ENCODE data around the gene IQGAP2.

The IQGAP2 gene

DNA sequence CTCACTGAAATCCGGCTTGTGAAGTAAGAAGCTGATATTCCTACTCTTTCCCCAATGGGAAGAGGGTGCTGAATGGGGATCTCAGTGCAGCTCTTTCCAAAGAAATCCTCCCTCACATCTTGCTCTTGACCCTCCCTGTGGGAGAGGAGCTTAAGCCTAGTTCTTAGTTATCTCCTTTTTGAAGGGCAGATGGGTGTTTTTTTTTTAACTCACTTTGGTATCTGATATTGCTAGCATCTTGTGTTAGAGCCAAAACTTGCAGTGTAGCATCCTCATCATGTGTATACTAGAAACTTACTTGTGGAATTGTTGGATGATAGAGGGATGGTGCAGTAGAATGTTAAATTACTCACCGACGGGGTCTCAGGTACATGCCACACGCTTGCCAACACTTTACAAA lies 129.9 kb downstream of the IQGAP2 start:
- Histone ChIP-seq H3K27ac (ENCODE audit: low read length) (no peak overlapping the region), H3K9me3 (ENCODE audit: control insufficient read depth in 1 of 2, low read length in 2 of 2) (no peaks in the 10 kb centered on the region), H3K4me3 (ENCODE audit: low read depth in 1 of 2, low read length in 2 of 2) (no peak overlapping the region), H3K27me3 (ENCODE audit: low read depth, low read length) (no peaks in the 10 kb centered on the region), H3K4me1 (ENCODE audit: control insufficient read depth in 1 of 2, insufficient read depth in 2 of 2, low read length in 2 of 2) (no peaks in the 10 kb centered on the region), H3K36me3 (ENCODE audit: control insufficient read depth in 1 of 2, insufficient read depth in 2 of 2, low read length in 2 of 2) (no peaks in the 10 kb centered on the region)

DNA sequence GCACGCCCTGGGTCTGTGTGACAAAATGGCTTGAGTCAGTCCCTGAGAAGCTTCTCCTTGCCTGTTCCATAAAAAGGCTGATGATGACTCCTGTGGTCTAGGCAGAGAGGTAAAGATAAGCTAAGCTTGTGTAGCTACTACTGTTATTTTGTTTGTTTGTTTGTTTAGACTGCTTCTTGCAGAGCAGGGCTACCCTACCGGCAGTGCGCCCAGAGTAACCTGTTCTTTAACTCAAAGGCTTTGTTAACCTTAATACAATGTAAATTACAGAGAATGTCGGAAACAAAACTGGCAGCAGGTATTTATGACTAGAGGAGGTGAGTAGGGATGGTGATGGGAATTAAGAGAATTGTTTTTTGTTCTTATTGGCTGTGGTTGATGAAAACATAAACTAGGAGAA lies 132.5 kb downstream of the IQGAP2 start:
- Histone ChIP-seq H3K27ac (ENCODE audit: low read length) (no peak overlapping the region), H3K4me1 (ENCODE audit: control insufficient read depth in 1 of 2, insufficient read depth in 2 of 2, low read length in 2 of 2) (no peaks in the 10 kb centered on the region), H3K36me3 (ENCODE audit: control insufficient read depth in 1 of 2, insufficient read depth in 2 of 2, low read length in 2 of 2) (no peaks in the 10 kb centered on the region), H3K4me3 (ENCODE audit: low read depth in 1 of 2, low read length in 2 of 2) (no peak overlapping the region), H3K9me3 (ENCODE audit: control insufficient read depth in 1 of 2, low read length in 2 of 2) (no peaks in the 10 kb centered on the region), H3K27me3 (ENCODE audit: low read depth, low read length) (no peaks in the 10 kb centered on the region)

DNA sequence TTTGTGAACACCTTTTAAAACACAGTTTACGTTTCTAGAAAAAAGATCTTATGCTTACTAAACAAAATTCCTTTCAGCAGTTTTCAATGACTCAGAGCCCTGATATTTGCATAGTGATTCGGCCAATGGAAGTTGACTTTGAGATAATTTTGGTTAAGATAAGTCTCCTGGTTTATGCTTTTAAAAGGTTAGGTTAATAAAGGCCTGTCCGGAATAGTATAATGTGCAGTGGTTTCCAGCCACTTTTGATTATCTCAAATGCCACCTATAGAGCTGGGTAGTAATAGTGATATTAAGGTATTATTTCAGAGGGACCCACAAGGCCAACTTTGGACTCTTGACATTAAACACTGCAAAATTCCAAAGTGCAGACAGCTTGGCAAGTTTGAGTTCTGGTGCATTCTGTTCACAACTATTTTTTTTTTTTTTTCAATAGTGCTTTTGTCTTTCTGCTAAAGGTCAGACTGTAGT lies 134.0 kb downstream of the IQGAP2 start:
- H3K36me3 ChIP-seq (ENCODE audit: control insufficient read depth in 1 of 2, insufficient read depth in 2 of 2, low read length in 2 of 2), result no peaks in the 10 kb centered on the region
- no peak overlapping the region for H3K4me3 ChIP-seq (ENCODE audit: low read depth in 1 of 2, low read length in 2 of 2)
- H3K4me1 ChIP-seq (ENCODE audit: control insufficient read depth in 1 of 2, insufficient read depth in 2 of 2, low read length in 2 of 2), result no peaks in the 10 kb centered on the region
- H3K9me3 ChIP-seq (ENCODE audit: control insufficient read depth in 1 of 2, low read length in 2 of 2), result no peaks in the 10 kb centered on the region
- H3K27me3 ChIP-seq (ENCODE audit: low read depth, low read length), result no peaks in the 10 kb centered on the region
- no peak overlapping the region for H3K27ac ChIP-seq (ENCODE audit: low read length)

DNA sequence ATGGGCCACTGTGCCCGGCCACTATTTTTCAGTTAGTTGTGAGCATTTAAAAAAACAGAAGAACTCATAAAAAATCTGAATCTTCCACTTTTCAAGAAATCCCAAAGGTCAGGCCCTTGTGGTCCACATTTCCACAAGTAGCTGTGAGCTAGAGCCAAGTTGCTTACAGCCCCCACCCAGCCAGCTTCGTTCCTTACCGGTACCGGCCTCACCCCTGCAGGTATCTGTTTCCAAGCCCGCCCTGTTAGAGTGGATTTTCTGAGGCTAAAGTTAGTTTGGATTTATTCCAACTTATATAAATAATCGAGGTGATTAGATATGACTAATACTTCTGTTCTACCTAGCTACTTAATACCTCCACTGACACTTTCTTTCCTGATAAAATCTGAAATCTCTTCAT lies 139.2 kb downstream of the IQGAP2 start:
- H3K27ac ChIP-seq (ENCODE audit: low read length), result peak overlapping the region; percentile 45
- H3K9me3 ChIP-seq (ENCODE audit: control insufficient read depth in 1 of 2, low read length in 2 of 2), result no peaks in the 10 kb centered on the region
- H3K4me3 ChIP-seq (ENCODE audit: low read depth in 1 of 2, low read length in 2 of 2), result no peak overlapping the region
- no peaks in the 10 kb centered on the region for H3K36me3 ChIP-seq (ENCODE audit: control insufficient read depth in 1 of 2, insufficient read depth in 2 of 2, low read length in 2 of 2)
- H3K4me1 ChIP-seq (ENCODE audit: control insufficient read depth in 1 of 2, insufficient read depth in 2 of 2, low read length in 2 of 2), result peaks cover 4 to 14% of the 10 kb centered on the region in 2 donors
- H3K27me3 ChIP-seq (ENCODE audit: low read depth, low read length), result no peaks in the 10 kb centered on the region

GRCh38 chr5:76542887-76543690 lies 140.0 kb downstream of the IQGAP2 start:
- H3K9me3 ChIP-seq (ENCODE audit: control insufficient read depth in 1 of 2, low read length in 2 of 2), result no peaks in the 10 kb centered on the region
- peak overlapping the region; percentile 45 for H3K27ac ChIP-seq (ENCODE audit: low read length)
- peaks cover 4 to 17% of the 10 kb centered on the region in 2 donors for H3K4me1 ChIP-seq (ENCODE audit: control insufficient read depth in 1 of 2, insufficient read depth in 2 of 2, low read length in 2 of 2)
- no peaks in the 10 kb centered on the region for H3K36me3 ChIP-seq (ENCODE audit: control insufficient read depth in 1 of 2, insufficient read depth in 2 of 2, low read length in 2 of 2)
- H3K4me3 ChIP-seq (ENCODE audit: low read depth in 1 of 2, low read length in 2 of 2), result no peak overlapping the region
- no peaks in the 10 kb centered on the region for H3K27me3 ChIP-seq (ENCODE audit: low read depth, low read length)

DNA sequence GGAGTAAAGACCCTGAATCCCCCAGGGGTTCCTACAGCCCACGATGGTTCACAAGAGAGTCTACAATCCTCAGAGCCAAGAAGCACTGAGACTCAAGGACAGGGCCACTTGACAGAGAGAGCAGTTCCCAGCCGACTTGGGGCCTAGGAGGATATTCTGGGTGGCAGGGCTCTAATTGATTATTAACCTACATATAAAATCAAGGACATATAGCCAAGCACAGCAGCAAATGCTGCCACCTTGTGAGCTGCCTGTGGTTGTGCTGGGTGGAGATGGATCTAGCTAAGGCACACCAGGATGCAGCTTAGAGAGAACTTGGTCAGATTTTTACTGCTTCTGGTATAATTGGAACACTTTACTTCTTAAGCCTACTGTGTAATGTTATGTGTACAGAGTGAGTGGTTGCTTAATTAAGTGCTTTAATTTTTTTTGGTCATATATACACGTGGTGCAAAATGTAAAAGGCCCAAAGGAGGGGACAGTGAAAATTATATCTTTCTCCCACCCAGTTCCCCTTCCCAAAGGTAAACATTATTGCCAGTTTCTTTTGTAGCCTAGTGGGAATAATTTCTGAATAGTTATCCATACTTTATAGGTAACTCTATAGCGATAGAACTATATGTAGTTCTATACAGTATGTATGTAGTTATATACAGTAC lies 141.3 kb downstream of the IQGAP2 start:
- H3K4me1 ChIP-seq (ENCODE audit: control insufficient read depth in 1 of 2, insufficient read depth in 2 of 2, low read length in 2 of 2), result peaks cover 6 to 25% of the 10 kb centered on the region in 2 donors
- H3K27ac ChIP-seq (ENCODE audit: low read length), result peak overlapping the region; percentile 24
- H3K9me3 ChIP-seq (ENCODE audit: control insufficient read depth in 1 of 2, low read length in 2 of 2), result no peaks in the 10 kb centered on the region
- no peaks in the 10 kb centered on the region for H3K27me3 ChIP-seq (ENCODE audit: low read depth, low read length)
- H3K36me3 ChIP-seq (ENCODE audit: control insufficient read depth in 1 of 2, insufficient read depth in 2 of 2, low read length in 2 of 2), result no peaks in the 10 kb centered on the region
- no peak overlapping the region for H3K4me3 ChIP-seq (ENCODE audit: low read depth in 1 of 2, low read length in 2 of 2)

DNA sequence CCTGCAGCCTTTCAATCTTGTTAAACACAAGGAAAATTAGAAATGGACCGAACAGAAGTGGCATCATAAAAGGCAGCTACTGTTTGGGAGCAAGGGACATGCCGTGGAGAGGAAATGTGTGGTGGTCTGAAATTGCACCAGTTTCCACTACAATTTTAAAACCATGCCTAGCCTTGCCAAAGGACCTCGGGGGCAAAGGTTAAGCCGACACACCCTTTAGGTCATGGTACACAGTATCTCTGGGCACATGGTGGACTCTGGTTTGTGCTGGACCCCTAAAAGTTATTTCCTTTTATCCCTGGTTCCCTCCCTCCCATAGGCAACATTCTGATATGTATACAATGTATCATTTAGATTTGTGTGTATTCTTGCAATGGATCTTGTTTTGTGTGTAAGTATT lies 142.1 kb downstream of the IQGAP2 start:
- no peaks in the 10 kb centered on the region for H3K36me3 ChIP-seq (ENCODE audit: control insufficient read depth in 1 of 2, insufficient read depth in 2 of 2, low read length in 2 of 2)
- peaks cover 6 to 25% of the 10 kb centered on the region in 2 donors for H3K4me1 ChIP-seq (ENCODE audit: control insufficient read depth in 1 of 2, insufficient read depth in 2 of 2, low read length in 2 of 2)
- H3K4me3 ChIP-seq (ENCODE audit: low read depth in 1 of 2, low read length in 2 of 2), result no peak overlapping the region
- no peaks in the 10 kb centered on the region for H3K27me3 ChIP-seq (ENCODE audit: low read depth, low read length)
- no peaks in the 10 kb centered on the region for H3K9me3 ChIP-seq (ENCODE audit: control insufficient read depth in 1 of 2, low read length in 2 of 2)
- no peak overlapping the region for H3K27ac ChIP-seq (ENCODE audit: low read length)

DNA sequence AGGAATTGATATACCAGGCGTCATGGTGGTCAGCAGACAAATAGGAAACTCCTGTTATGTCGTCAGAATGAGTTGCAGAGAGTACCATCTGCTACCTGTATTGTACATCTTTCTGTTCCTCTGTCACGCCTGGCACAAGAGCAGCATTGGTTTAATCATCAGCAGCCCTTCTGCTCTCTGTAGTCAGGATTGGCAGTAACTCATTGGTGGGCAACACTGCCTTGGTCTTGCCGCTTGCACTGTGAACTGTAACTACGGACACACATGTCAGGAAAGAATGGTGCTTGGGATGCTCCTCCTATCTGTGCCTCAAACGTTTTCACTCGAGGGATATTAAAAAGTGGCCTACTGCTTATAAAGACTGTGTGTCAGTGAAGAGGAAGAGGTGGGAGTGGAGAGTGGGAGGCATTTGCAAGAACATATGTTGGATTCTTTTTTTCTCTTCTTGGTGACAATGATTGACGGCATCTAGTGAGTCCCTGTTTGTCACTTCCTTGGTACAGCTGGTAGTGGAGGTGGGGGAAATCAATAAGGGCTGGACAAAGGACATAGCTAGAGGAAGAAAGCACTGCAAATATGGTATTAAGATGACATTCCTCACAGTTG lies 143.5 kb downstream of the IQGAP2 start:
- H3K27ac ChIP-seq (ENCODE audit: low read length), result peak overlapping the region; percentile 84
- H3K4me1 ChIP-seq (ENCODE audit: control insufficient read depth in 1 of 2, insufficient read depth in 2 of 2, low read length in 2 of 2), result peaks cover 6 to 25% of the 10 kb centered on the region in 2 donors
- H3K4me3 ChIP-seq (ENCODE audit: low read depth in 1 of 2, low read length in 2 of 2), result peak overlapping the region in 1 of 2 donors; percentile 1
- H3K9me3 ChIP-seq (ENCODE audit: control insufficient read depth in 1 of 2, low read length in 2 of 2), result no peaks in the 10 kb centered on the region
- H3K36me3 ChIP-seq (ENCODE audit: control insufficient read depth in 1 of 2, insufficient read depth in 2 of 2, low read length in 2 of 2), result no peaks in the 10 kb centered on the region
- H3K27me3 ChIP-seq (ENCODE audit: low read depth, low read length), result no peaks in the 10 kb centered on the region

GRCh38 chr5:76547242-76547890 lies 144.3 kb downstream of the IQGAP2 start:
- peak overlapping the region in 1 of 2 donors; percentile 1 for H3K4me3 ChIP-seq (ENCODE audit: low read depth in 1 of 2, low read length in 2 of 2)
- H3K4me1 ChIP-seq (ENCODE audit: control insufficient read depth in 1 of 2, insufficient read depth in 2 of 2, low read length in 2 of 2), result peaks cover 6 to 25% of the 10 kb centered on the region in 2 donors
- peak overlapping the region; percentile 84 for H3K27ac ChIP-seq (ENCODE audit: low read length)
- no peaks in the 10 kb centered on the region for H3K27me3 ChIP-seq (ENCODE audit: low read depth, low read length)
- H3K36me3 ChIP-seq (ENCODE audit: control insufficient read depth in 1 of 2, insufficient read depth in 2 of 2, low read length in 2 of 2), result no peaks in the 10 kb centered on the region
- no peaks in the 10 kb centered on the region for H3K9me3 ChIP-seq (ENCODE audit: control insufficient read depth in 1 of 2, low read length in 2 of 2)

DNA sequence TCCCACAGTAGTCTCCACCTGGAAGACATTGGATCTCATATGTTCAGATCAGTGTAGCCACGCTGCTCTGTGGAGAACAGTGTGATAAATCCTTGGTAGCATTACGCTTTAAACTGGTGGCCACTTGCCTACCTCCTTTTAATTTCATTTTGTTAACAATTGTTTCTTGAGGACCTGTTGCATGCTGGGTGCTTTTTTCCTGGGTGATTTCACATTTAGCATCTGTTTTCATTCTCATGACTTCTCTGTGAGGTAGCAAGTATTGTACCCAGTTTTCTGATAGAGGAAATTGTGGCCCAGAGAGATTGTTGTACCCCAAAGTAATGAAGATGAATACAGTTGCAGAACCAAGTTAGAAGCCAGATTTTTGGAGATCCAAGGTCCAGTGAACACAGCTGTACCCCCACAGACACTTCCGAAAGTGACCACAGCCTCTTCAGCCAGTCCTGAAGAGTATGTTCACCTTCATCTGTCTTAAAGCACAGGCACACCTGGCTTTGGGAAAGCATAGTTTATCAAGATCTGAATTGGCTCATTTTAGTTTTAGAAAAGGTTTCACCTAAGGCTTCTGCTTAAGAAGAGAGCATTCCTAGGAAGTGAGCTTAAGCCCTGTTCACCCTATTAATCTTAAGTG lies 144.9 kb downstream of the IQGAP2 start:
- Histone ChIP-seq H3K36me3 (ENCODE audit: control insufficient read depth in 1 of 2, insufficient read depth in 2 of 2, low read length in 2 of 2) (no peaks in the 10 kb centered on the region), H3K4me1 (ENCODE audit: control insufficient read depth in 1 of 2, insufficient read depth in 2 of 2, low read length in 2 of 2) (peaks cover 6 to 25% of the 10 kb centered on the region in 2 donors), H3K4me3 (ENCODE audit: low read depth in 1 of 2, low read length in 2 of 2) (peak overlapping the region in 1 of 2 donors; percentile 1), H3K27me3 (ENCODE audit: low read depth, low read length) (no peaks in the 10 kb centered on the region), H3K9me3 (ENCODE audit: control insufficient read depth in 1 of 2, low read length in 2 of 2) (no peaks in the 10 kb centered on the region), H3K27ac (ENCODE audit: low read length) (peak overlapping the region; percentile 79)

Data from muscle layer of duodenum (tissue), 2 donors.